Kidney (tissue), 14 donors: Measurements from ENCODE around the gene SORCS3. TPM values are rescaled to one million over a fixed set of nuclear protein-coding genes. Genes with fewer than 3 reads are reported as not detected.

ENCODE experiments used
- DNase-seq, 5 donors: peaks; one replicate each; pipeline ENCODE4 v3.0.0-alpha.2; 2013 to 2020
- FAIRE-seq: peaks from 2 replicates; lab custom pipeline; 2012; peaks lifted over from hg19 to GRCh38; lab: Jason Lieb, UNC
- H3K27ac ChIP-seq, 2 donors: one replicate each; pipeline ENCODE4 v1.7.0; 2013; ENCODE audit warnings: low read depth in 2 of 2, low read length in 2 of 2, inconsistent platforms in 1 of 2
- H3K27me3 ChIP-seq: one replicate; pipeline ENCODE4 v1.7.1; 2013; ENCODE audit warnings: low read length, inconsistent platforms; ENCODE audit not compliant: control insufficient read depth, insufficient read depth
- H3K36me3 ChIP-seq, 3 donors: one replicate each; pipeline versions ENCODE4 v1.7.0 to v1.7.1; 2013; ENCODE audit warnings: low read length in 3 of 3, control low read depth in 1 of 3, inconsistent platforms in 1 of 3; ENCODE audit not compliant: insufficient read depth in 3 of 3, control insufficient read depth in 2 of 3
- H3K4me1 ChIP-seq, 3 donors: one replicate each; pipeline versions ENCODE4 v1.7.0 to v1.7.1; 2013; ENCODE audit warnings: low read length in 3 of 3, inconsistent platforms in 1 of 3, low read depth in 1 of 3; ENCODE audit not compliant: control insufficient read depth in 2 of 3, insufficient read depth in 2 of 3
- H3K4me3 ChIP-seq, 3 donors: one replicate each; pipeline versions ENCODE4 v1.7.0 to v1.8.1; 2013; ENCODE audit warnings: low read length in 3 of 3, control low read depth in 1 of 3, inconsistent platforms in 1 of 3
- H3K9ac ChIP-seq, 3 donors: one replicate each; pipeline versions ENCODE4 v1.7.0 to v1.7.1; 2013; ENCODE audit warnings: low read length in 3 of 3, control low read depth in 1 of 3, inconsistent platforms in 1 of 3
- H3K9me3 ChIP-seq, 3 donors: one replicate each; pipeline versions ENCODE4 v1.7.0 to v1.7.1; 2013; ENCODE audit warnings: low read length in 3 of 3, control low read depth in 1 of 3, inconsistent platforms in 1 of 3; ENCODE audit not compliant: control insufficient read depth in 2 of 3, insufficient read depth in 1 of 3
- CTCF ChIP-seq: IDR thresholded peaks from 3 replicates; pipeline ENCODE4 v1.5.1; 2012; ENCODE audit warnings: mild to moderate bottlenecking, moderate library complexity, borderline replicate concordance; ENCODE audit not compliant: insufficient read depth; ENCODE audit errors: extremely low read depth
- intact Hi-C: fragments of 100-400 bp; cut with DNase I; formaldehyde crosslinking; loops from one replicate; pipeline ENCODE4 v1.11.1; 2022
- polyA plus RNA-seq: library from polyadenylated mRNA; stranded (reverse); fragments of 350-450 nt; fragmentation: Illumina TruSeq; extraction: RNeasy Lipid Tissue Mini Kit (QIAGEN cat#74804); gene quantifications from one replicate; pipeline ENCODE4 v1.2.3, GENCODE V29; 2014; ENCODE audit warnings: low read depth, low replicate concordance; ENCODE audit not compliant: insufficient read depth
- total RNA-seq: library from RNA; stranded (reverse); fragmentation: NEBNext Ultra II Directional; extraction: Animal tissue kit (Norgen Biotek cat#: 25700); gene quantifications from one replicate; pipeline ENCODE4 v1.2.1, GENCODE V29; 2021
- donor health status: control.
- donor health status: control.
- donor health status: control.
- donor health status: control.
- donor health status: control.
- donor health status: DM: yes; HTN: yes; CAD: no.
- donor health status: Normal renal cell carcinoma (clear cell type).

SORCS3 gene
- total and polyA plus RNA-seq, 2 donors from 2014 or later, result 0.52 to 1.1 TPM

GRCh38 chr10:105062951-105063350 is 421.9 kb downstream of the SORCS3 start:
- intact Hi-C loops, result no loop called here
- Histone ChIP-seq H3K9me3 (no peaks in the 10 kb centered on the region), H3K9ac (no peak overlapping the region), H3K4me3 (no peak overlapping the region), H3K27ac (no peak overlapping the region), H3K27me3 (no peaks in the 10 kb centered on the region), H3K36me3 (no peaks in the 10 kb centered on the region), H3K4me1 (peaks cover 0 to 4% (median 0%) of the 10 kb centered on the region in 3 donors)
- DNase-seq (peak in 3 of 5 donors; percentile 30 to 82 (median 71)), FAIRE-seq (no peak)
- TF ChIP-seq CTCF, result no peak

GRCh38 chr10:105063796-105064195 is 422.7 kb downstream of the SORCS3 start:
- TF ChIP-seq CTCF, result peak; percentile 78
- H3K27me3 ChIP-seq, result no peaks in the 10 kb centered on the region
- H3K27ac ChIP-seq, result no peak overlapping the region
- DNase-seq (peak in 4 of 5 donors; percentile 61 to 79 (median 72)), FAIRE-seq (no peak)
- intact Hi-C loops, result no loop called here
- no peak overlapping the region for H3K4me3 ChIP-seq
- H3K9me3 ChIP-seq, result no peaks in the 10 kb centered on the region
- peaks cover 0 to 4% (median 0%) of the 10 kb centered on the region in 3 donors for H3K4me1 ChIP-seq
- no peak overlapping the region for H3K9ac ChIP-seq
- no peaks in the 10 kb centered on the region for H3K36me3 ChIP-seq

GRCh38 chr10:105068497-105068896 is 427.4 kb downstream of the SORCS3 start:
- Histone ChIP-seq H3K27me3 (no peaks in the 10 kb centered on the region), H3K4me3 (no peak overlapping the region), H3K9me3 (no peaks in the 10 kb centered on the region), H3K27ac (no peak overlapping the region), H3K9ac (no peak overlapping the region), H3K36me3 (no peaks in the 10 kb centered on the region), H3K4me1 (no peaks in the 10 kb centered on the region)
- intact Hi-C loops, result no loop called here
- no peak for TF ChIP-seq CTCF
- FAIRE-seq, result no peak
- no peak for DNase-seq

- Histone ChIP-seq H3K9me3 (no peaks in the 10 kb centered on the region), H3K4me3 (no peak overlapping the region), H3K36me3 (no peaks in the 10 kb centered on the region), H3K27ac (no peak overlapping the region), H3K4me1 (no peaks in the 10 kb centered on the region), H3K27me3 (no peaks in the 10 kb centered on the region), H3K9ac (no peak overlapping the region)
- no peak for FAIRE-seq
- intact Hi-C loops, result no loop called here
- no peak for TF ChIP-seq CTCF
- DNase-seq, result no peak
These were observed 429.2 kb downstream of the SORCS3 start for GRCh38 chr10:105070249-105070648.
